IPS-18c (cell line): ENCODE measurements around the gene CDK7.

Source experiments
- H3K4me3 ChIP-seq: 2 replicates; pipeline ENCODE4 v1.7.0; 2013; ENCODE audit warnings: low read depth, mild to moderate bottlenecking, low read length, moderate library complexity; ENCODE audit not compliant: insufficient read depth
- H3K9me3 ChIP-seq: one replicate; pipeline ENCODE4 v1.6.1; 2013; ENCODE audit warnings: mild to moderate bottlenecking, low read length, moderate library complexity; ENCODE audit not compliant: control insufficient read depth, insufficient read depth

The CDK7 gene

DNA sequence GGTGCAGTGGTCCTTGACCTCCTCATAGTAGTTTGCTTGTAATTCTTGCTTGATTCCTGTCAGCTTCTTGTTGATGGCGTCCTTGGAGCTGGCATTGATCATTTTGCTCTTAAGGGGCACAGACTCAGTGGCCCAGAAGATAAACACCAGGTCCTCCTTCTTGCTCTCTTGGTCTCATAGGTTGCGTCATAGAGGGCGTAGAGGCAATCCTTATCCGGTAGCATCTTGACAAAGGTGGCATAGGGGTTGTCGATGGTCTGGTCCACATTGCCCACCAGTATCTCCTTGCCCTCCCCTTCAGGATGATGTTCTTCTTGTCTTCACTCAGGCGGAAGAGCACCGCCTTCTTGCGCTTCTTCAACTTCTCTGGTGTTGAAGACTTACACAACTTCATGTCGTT is 78.7 kb downstream of the CDK7 start:
- no peaks in the 10 kb centered on the region for H3K9me3 ChIP-seq
- no peak overlapping the region for H3K4me3 ChIP-seq

DNA sequence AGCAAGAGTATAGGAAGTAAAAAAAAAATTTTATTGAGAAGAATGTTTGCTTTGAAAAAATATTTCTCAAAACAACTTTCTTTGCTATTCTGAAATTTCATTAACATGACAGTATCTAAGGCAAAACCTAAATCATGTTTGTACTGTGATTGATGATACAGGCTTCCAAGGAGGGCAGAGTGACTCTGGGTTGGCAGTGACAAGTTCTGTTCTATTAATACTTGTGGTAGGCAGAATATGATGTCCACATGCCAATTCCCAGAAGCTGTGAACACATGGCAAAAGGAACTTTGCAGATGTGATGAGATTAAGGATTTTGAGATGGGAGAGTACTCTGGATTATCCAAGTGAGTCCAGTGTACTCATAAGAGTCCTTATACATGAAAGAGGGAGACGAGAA is 81.3 kb downstream of the CDK7 start:
- H3K9me3 ChIP-seq, result no peaks in the 10 kb centered on the region
- no peak overlapping the region for H3K4me3 ChIP-seq

DNA sequence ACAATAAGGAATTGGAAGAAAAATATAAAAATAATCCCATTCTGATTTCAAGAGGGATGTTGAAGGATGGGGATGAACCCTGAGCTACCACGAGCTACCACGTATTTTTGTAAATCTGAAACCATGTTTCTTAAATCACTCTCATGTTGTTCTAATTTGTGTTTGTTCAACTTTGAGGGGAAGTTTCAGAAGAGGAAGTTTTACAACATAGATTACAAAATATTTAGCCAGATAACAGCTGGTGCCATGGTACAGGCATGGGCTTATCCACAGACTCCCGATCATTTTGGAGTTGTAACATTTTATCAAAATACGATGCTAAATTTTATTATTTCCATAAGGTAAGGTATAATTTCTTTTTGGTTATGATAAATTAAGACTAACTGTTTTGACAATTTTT is 82.7 kb downstream of the CDK7 start:
- no peaks in the 10 kb centered on the region for H3K9me3 ChIP-seq
- no peak overlapping the region for H3K4me3 ChIP-seq

DNA sequence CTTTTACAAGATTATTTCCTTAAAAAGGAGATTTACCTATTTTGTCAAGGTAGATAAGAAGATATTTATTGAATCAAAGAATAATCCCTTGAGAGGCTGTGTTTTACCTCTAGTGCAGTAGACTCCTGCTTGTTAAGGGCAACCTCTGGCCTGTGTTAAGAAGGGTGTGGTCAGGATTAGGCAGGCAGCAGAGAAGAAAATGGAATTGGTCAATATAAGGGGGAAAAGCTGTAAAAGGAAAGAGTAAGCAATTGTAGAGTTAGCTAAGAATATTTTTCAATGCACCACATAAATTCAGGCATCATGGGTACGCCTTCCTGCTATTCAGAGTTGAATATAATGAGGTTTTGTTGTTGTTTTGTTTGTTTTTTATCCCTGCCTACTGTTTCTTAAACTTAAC is 91.7 kb downstream of the CDK7 start:
- Histone ChIP-seq H3K4me3 (no peak overlapping the region), H3K9me3 (peaks cover 2% of the 10 kb centered on the region)
